ENCODE results near the gene ST3GAL3. TPM values are rescaled to one million over a fixed set of nuclear protein-coding genes. Genes with fewer than 3 reads are reported as not detected.

ST3GAL3 gene
- total and polyA plus RNA-seq, 10 of the 15 experiments (the other 5 are each of a cell fraction or from before 2014, with no cell fraction given): 1.2 to 19.3 (median 11.0) TPM

DNA sequence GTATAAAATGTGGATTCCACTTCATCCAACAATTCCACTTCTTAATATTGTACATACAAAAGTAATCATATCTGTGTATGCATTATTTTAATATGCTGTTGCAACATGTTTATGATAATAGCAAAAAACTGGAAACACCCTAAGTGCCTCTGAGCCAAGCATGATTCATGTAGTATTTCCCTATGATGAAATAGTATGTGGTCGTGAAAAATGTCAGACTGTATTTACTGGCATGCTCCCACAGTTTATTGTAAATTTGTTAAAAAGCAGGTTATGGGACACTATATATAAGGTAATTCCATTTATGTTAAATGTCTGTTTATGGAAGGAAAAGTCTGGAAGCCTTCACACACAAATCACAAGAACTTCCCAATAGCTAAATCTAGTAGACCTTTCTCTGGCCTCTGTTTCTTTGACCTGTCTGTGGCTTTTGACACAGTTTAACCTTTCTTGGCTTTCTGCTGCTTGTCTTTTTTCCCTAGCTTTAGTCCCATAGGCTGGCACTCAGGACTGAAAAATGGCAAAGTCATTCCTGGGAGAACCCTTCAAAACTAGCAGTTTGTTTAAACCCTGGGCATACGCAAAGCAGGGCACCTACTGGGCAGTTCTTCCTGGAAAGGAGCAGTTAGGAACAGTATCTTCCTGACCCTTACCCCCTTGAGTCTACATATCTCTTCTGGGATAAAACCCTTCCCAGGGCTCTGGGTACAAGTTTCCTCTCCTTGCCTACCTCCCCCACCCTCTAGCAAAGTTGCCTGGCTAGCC, 160.8 kb downstream of the ST3GAL3 start (continued):
- TF ChIP-seq ATF7 (IDR thresholded peaks at IDR 0.05; ENCODE audit: low read depth): no peak
- TF ChIP-seq, protein P1, sequence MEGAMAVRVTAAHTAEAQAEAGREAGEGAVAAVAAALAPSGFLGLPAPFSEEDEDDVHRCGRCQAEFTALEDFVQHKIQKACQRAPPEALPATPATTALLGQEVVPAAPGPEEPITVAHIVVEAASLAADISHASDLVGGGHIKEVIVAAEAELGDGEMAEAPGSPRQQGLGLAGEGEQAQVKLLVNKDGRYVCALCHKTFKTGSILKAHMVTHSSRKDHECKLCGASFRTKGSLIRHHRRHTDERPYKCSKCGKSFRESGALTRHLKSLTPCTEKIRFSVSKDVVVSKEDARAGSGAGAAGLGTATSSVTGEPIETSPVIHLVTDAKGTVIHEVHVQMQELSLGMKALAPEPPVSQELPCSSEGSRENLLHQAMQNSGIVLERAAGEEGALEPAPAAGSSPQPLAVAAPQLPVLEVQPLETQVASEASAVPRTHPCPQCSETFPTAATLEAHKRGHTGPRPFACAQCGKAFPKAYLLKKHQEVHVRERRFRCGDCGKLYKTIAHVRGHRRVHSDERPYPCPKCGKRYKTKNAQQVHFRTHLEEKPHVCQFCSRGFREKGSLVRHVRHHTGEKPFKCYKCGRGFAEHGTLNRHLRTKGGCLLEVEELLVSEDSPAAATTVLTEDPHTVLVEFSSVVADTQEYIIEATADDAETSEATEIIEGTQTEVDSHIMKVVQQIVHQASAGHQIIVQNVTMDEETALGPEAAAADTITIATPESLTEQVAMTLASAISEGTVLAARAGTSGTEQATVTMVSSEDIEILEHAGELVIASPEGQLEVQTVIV (IDR thresholded peaks at IDR 0.05; ENCODE audit: borderline replicate concordance, partially characterized antibody): no peak

DNA sequence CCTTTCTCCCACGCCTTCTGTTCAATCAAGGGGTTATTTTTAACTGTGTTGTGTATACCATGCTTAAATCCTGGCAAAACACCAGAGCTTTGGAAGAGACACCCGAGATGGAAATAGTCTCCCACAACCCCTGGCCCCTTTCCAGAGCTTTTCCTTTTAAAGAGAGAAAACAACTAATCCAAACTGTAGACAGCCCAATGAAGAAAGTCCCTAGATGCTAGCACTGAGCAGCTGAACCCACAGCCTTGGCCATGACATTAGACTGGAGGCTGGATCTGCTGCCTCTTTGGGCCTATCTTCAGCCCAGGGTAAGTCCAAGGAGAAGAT, 161.4 kb downstream of the ST3GAL3 start:
- 67% methylated on average over 2 of the region's 2 CpGs for WGBS (ENCODE audit: insufficient coverage, insufficient replicate concordance, low lambda C conversion rate, missing lambda C conversion rate)
- ChIA-PET CTCF (interaction anchor here (1.0 to 1.7 kb wide), 5 partner anchors 10 to 105 kb away, joined by 3 to 8 read pairs (median 3); no protein-coding TSS in a partner anchor), POLR2A (no interaction called here), RAD21 (ENCODE audit: unreplicated experiment) (interaction anchor here (1.0 to 1.9 kb wide), 2 partner anchors 15 to 66 kb away, joined by 3 to 5 read pairs; no protein-coding TSS in a partner anchor), SMC1A (ENCODE audit: uncharacterized antibody, unreplicated experiment) (interaction anchor here (0.8 to 1.2 kb wide), 3 partner anchors 32 to 104 kb away, joined by 3 to 11 read pairs (median 3); no protein-coding TSS in a partner anchor)
- intact Hi-C loops (cut with micrococcal nuclease; ENCODE audit: unreplicated experiment) (no loop called here), in situ Hi-C loops (cut with MboI) (no loop called here)
- Histone ChIP-seq H4K20me1 (ENCODE audit: control insufficient read depth, insufficient read depth) (no peaks in the 10 kb centered on the region), H3K27me3 (replicated peaks in 1 of 2; ENCODE audit: control insufficient read depth in 2 of 2, insufficient read depth in 2 of 2, low read length in 1 of 2) (no peaks in the 10 kb centered on the region), H2AFZ (ENCODE audit: control insufficient read depth, low read depth, low read length) (no peak overlapping the region), H3K4me2 (ENCODE audit: control insufficient read depth, insufficient read depth) (no peak overlapping the region), H3K4me1 (ENCODE audit: control insufficient read depth, insufficient read depth, low read length) (peaks cover 11% of the 10 kb centered on the region; the same call in 1 of the 2 replicates), H3K9ac (ENCODE audit: control insufficient read depth, insufficient read depth, low read length) (no peak overlapping the region), H3K9me3 (replicated peaks; ENCODE audit: control insufficient read depth, insufficient read depth, low read length) (no peaks in the 10 kb centered on the region), H3K79me2 (ENCODE audit: control insufficient read depth, insufficient read depth, low read length) (no peaks in the 10 kb centered on the region), H3K4me3 (no peak overlapping the region), H3K27ac (ENCODE audit: control insufficient read depth, insufficient read depth) (no peak overlapping the region), H3K36me3 (ENCODE audit: control insufficient read depth in 2 of 2, insufficient read depth in 2 of 2, low read length in 1 of 2) (no peaks in the 10 kb centered on the region)
- FAIRE-seq: no peak
- no peak for DNase-seq (ENCODE audit: low read depth, low spot score)
- no TSS peak for BruUV-seq (replicated peaks)
- ATAC-seq: no peak
- TF ChIP-seq YY1 (IDR thresholded peaks at IDR 0.05; ENCODE audit: low read depth, low read length): no peak
- no peak for TF ChIP-seq HDAC2 (IDR thresholded peaks at IDR 0.05)
- no peak for TF ChIP-seq NR2F1 (conservative IDR thresholded peaks at IDR 0.05)
- no peak for TF ChIP-seq SMC3 (IDR thresholded peaks at IDR 0.05; ENCODE audit: borderline replicate concordance, low read length)
- no peak for TF ChIP-seq RFX5 (IDR thresholded peaks at IDR 0.05; ENCODE audit: low read depth, low read length)
- TF ChIP-seq NFIC (IDR thresholded peaks at IDR 0.05; ENCODE audit: low read depth, low read length): no peak
- no peak for TF ChIP-seq BMI1 (IDR thresholded peaks at IDR 0.05; ENCODE audit: borderline replicate concordance)
- no peak for TF ChIP-seq FOXM1 (IDR thresholded peaks at IDR 0.05; ENCODE audit: low read depth, low read length)
- TF ChIP-seq, protein P2, sequence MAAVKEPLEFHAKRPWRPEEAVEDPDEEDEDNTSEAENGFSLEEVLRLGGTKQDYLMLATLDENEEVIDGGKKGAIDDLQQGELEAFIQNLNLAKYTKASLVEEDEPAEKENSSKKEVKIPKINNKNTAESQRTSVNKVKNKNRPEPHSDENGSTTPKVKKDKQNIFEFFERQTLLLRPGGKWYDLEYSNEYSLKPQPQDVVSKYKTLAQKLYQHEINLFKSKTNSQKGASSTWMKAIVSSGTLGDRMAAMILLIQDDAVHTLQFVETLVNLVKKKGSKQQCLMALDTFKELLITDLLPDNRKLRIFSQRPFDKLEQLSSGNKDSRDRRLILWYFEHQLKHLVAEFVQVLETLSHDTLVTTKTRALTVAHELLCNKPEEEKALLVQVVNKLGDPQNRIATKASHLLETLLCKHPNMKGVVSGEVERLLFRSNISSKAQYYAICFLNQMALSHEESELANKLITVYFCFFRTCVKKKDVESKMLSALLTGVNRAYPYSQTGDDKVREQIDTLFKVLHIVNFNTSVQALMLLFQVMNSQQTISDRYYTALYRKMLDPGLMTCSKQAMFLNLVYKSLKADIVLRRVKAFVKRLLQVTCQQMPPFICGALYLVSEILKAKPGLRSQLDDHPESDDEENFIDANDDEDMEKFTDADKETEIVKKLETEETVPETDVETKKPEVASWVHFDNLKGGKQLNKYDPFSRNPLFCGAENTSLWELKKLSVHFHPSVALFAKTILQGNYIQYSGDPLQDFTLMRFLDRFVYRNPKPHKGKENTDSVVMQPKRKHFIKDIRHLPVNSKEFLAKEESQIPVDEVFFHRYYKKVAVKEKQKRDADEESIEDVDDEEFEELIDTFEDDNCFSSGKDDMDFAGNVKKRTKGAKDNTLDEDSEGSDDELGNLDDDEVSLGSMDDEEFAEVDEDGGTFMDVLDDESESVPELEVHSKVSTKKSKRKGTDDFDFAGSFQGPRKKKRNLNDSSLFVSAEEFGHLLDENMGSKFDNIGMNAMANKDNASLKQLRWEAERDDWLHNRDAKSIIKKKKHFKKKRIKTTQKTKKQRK (IDR thresholded peaks at IDR 0.05; ENCODE audit: low read depth, low read length): no peak
- TF ChIP-seq POLR2A (IDR thresholded peaks at IDR 0.05; ENCODE audit: low read depth, low read length): no peak
- TF ChIP-seq, protein P3, sequence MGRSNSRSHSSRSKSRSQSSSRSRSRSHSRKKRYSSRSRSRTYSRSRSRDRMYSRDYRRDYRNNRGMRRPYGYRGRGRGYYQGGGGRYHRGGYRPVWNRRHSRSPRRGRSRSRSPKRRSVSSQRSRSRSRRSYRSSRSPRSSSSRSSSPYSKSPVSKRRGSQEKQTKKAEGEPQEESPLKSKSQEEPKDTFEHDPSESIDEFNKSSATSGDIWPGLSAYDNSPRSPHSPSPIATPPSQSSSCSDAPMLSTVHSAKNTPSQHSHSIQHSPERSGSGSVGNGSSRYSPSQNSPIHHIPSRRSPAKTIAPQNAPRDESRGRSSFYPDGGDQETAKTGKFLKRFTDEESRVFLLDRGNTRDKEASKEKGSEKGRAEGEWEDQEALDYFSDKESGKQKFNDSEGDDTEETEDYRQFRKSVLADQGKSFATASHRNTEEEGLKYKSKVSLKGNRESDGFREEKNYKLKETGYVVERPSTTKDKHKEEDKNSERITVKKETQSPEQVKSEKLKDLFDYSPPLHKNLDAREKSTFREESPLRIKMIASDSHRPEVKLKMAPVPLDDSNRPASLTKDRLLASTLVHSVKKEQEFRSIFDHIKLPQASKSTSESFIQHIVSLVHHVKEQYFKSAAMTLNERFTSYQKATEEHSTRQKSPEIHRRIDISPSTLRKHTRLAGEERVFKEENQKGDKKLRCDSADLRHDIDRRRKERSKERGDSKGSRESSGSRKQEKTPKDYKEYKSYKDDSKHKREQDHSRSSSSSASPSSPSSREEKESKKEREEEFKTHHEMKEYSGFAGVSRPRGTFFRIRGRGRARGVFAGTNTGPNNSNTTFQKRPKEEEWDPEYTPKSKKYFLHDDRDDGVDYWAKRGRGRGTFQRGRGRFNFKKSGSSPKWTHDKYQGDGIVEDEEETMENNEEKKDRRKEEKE (IDR thresholded peaks at IDR 0.05): no peak
- no peak for TF ChIP-seq SMAD5 (IDR thresholded peaks at IDR 0.05; ENCODE audit: low read depth)
- no peak for TF ChIP-seq TARDBP (IDR thresholded peaks at IDR 0.05; ENCODE audit: borderline replicate concordance)
- no peak for TF ChIP-seq MTA2 (IDR thresholded peaks at IDR 0.05; ENCODE audit: low read depth)

Measured in GM12878 (cell line).